Esophagus muscularis mucosa (tissue), 4 donors: Measurements from ENCODE around the gene TFPI2. TPM values are rescaled to one million over a fixed set of nuclear protein-coding genes. Genes with fewer than 3 reads are reported as not detected.

Source experiments
- DNase-seq: peaks from one replicate; pipeline ENCODE4 v3.0.0-alpha.2; 2017; ENCODE audit errors: extremely low spot score
- H3K27ac ChIP-seq, 4 donors: fragments of 200-600 bp; sonication (generic); replicated peaks in 1 of 4; 1 replicate in 3 of 4; 2 replicates in 1 of 4; pipeline ENCODE4 v1.5.1; 2016 to 2019; ENCODE audit warnings: mild to moderate bottlenecking in 1 of 4
- H3K27me3 ChIP-seq, 4 donors: fragments of 200-600 bp; sonication (generic); one replicate each; pipeline versions ENCODE4 v1.5.1 to v1.6.0; 2016 to 2019
- H3K36me3 ChIP-seq, 4 donors: fragments of 200-600 bp; sonication (generic); one replicate each; pipeline ENCODE4 v1.5.1; 2016 to 2019
- H3K4me1 ChIP-seq, 4 donors: fragments of 200-600 bp; sonication (generic); one replicate each; pipeline ENCODE4 v1.5.1; 2016 to 2019
- H3K4me3 ChIP-seq, 4 donors: fragments of 200-600 bp; sonication (generic); 1 replicate in 2 of 4; 2 replicates in 2 of 4; pipeline ENCODE4 v1.5.1; 2016 to 2019; ENCODE audit warnings: mild to moderate bottlenecking in 4 of 4, moderate library complexity in 1 of 4
- H3K9me3 ChIP-seq, 4 donors: fragments of 200-600 bp; sonication (generic); 1 replicate in 3 of 4; 2 replicates in 1 of 4; pipeline ENCODE4 v1.5.1; 2016 to 2019
- EP300 ChIP-seq: sonication (generic); formaldehyde crosslinking; IDR thresholded peaks from one replicate; pipeline ENCODE4 v1.6.1; 2017; ENCODE audit warnings: antibody characterized with exemption
- POLR2A ChIP-seq: fragments of 450-650 bp; IDR thresholded peaks from one replicate; pipeline ENCODE4 v1.6.1; 2017; ENCODE audit warnings: antibody characterized with exemption, moderate library complexity, mild to moderate bottlenecking, low read depth
- POLR2AphosphoS5 ChIP-seq, 2 donors: sonication (generic); formaldehyde crosslinking; IDR thresholded peaks; one replicate each; pipeline ENCODE4 v1.6.1; 2017; ENCODE audit warnings: antibody characterized with exemption in 2 of 2
- WGBS: methylation state at CpG from one replicate; pipeline ENCODE4 v1.1.5; 2018; 5-methylcytosine and 5-hydroxymethylcytosine counted together
- intact Hi-C: fragments of 100-400 bp; cut with DNase I; formaldehyde crosslinking; loops from one replicate; pipeline ENCODE4 v1.15.1; 2023
- total RNA-seq, 4 donors: library from RNA; depleted of rRNA; stranded (reverse); fragments of >200 nt; gene quantifications; one replicate each; pipeline versions ENCODE4 v1.1.0 to v1.2.1, GENCODE V29; 2016
- TF ChIP-seq, protein P1 (sequence below), 3 experiments: fragments of 200-600 bp in 2 of 3; fragments of 450-650 bp in 1 of 3; sonication (generic) in 2 of 3; IDR thresholded peaks; one replicate each; pipeline ENCODE4 v1.5.1; 2017 to 2019; ENCODE audit warnings: antibody characterized with exemption in 3 of 3, mild to moderate bottlenecking in 2 of 3, moderate library complexity in 1 of 3

Gene TFPI2
- total RNA-seq, 4 donors from 2014 or later, result 1.9 to 3.2 (median 2.3) TPM; not detected in 1

DNA sequence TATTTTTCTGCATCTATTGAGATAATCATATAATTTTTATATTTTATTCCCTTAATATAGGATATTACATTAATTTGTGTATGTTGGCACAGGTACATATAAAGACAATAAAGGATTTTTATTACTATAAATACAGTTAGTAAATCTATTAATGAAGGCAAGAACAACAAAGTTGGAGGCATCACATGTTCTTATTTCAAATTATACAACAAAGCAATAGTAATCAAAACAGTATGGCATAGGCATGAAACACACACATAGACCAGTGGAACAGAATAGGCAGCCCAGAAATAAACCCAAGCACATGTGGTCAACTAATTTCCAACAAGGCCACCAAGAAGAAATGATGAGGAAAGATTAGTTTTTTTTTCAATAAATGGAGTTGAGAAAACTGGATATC is 11.2 kb downstream of the TFPI2 start:
- TF ChIP-seq POLR2AphosphoS5 (IDR thresholded peaks at IDR 0.05) (no peak), EP300 (no peak), POLR2A (no peak)
- TF ChIP-seq, protein P1, sequence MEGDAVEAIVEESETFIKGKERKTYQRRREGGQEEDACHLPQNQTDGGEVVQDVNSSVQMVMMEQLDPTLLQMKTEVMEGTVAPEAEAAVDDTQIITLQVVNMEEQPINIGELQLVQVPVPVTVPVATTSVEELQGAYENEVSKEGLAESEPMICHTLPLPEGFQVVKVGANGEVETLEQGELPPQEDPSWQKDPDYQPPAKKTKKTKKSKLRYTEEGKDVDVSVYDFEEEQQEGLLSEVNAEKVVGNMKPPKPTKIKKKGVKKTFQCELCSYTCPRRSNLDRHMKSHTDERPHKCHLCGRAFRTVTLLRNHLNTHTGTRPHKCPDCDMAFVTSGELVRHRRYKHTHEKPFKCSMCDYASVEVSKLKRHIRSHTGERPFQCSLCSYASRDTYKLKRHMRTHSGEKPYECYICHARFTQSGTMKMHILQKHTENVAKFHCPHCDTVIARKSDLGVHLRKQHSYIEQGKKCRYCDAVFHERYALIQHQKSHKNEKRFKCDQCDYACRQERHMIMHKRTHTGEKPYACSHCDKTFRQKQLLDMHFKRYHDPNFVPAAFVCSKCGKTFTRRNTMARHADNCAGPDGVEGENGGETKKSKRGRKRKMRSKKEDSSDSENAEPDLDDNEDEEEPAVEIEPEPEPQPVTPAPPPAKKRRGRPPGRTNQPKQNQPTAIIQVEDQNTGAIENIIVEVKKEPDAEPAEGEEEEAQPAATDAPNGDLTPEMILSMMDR (IDR thresholded peaks at IDR 0.05), result no peak
- Histone ChIP-seq H3K9me3 (peaks cover 0 to 9% (median 2%) of the 10 kb centered on the region in 4 donors), H3K27me3 (no peaks in the 10 kb centered on the region), H3K27ac (no peak overlapping the region), H3K4me1 (no peaks in the 10 kb centered on the region), H3K4me3 (no peak overlapping the region), H3K36me3 (no peaks in the 10 kb centered on the region)
- intact Hi-C loops, result no loop called here
- no peak for DNase-seq

DNA sequence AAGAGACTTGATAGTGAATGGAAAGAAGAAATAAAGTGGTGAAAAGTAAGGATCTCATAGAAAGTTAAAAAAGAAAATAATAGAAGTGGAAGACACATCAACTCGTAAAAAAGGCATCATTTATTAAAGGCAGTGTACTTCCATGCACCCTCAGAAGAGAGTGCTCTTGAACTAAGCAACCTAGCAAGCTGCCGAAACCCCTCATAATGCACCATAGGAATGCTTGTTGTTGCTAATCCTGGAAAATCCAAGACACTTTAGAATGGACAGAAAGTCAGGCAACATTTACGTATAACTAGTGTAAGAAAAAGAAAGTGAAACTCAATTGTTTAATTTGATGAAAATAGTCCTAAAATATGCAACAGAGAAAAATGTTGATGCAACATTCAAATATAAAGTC is 12.8 kb downstream of the TFPI2 start:
- TF ChIP-seq EP300 (no peak), POLR2A (no peak), POLR2AphosphoS5 (IDR thresholded peaks at IDR 0.05) (no peak)
- TF ChIP-seq, protein P1 (IDR thresholded peaks at IDR 0.05), result no peak
- peaks cover 0 to 9% (median 2%) of the 10 kb centered on the region in 4 donors for H3K9me3 ChIP-seq
- intact Hi-C loops, result no loop called here
- no peaks in the 10 kb centered on the region for H3K27me3 ChIP-seq
- H3K27ac ChIP-seq, result no peak overlapping the region
- no peak for DNase-seq
- WGBS, result 85% methylated on average over 3 of the region's 3 CpGs
- no peak overlapping the region for H3K4me3 ChIP-seq
- H3K4me1 ChIP-seq, result no peaks in the 10 kb centered on the region
- H3K36me3 ChIP-seq, result no peaks in the 10 kb centered on the region

DNA sequence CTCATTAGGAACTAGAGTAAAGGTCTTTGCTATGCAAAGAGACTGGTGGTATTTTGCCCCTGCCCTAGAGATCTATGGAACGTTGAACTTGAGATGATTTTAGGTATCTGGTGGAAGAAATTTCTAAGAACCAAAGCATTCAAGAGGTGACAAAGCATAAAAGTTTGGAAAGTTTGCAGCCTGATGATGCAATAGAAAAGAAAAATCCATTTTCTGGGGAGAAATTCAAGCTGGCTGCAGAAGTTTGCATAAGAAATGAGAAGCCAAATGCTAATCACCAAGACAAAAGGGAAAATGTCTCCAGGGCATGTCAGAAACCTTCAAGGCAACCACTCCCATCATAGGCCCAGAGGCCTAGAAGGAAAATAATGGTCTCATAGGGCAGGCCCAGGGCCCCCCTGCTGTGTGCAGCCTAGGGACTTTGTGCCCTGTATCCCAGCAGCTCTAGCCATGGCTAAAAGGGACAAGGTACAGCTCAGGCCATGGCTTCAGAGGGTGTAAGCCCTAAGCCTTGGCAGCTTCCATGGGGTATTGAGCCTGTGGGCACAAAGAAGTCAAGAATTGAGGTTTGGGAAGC is 16.5 kb downstream of the TFPI2 start:
- 80% methylated on average over 1 of the region's 1 CpG for WGBS
- TF ChIP-seq EP300, result no peak
- TF ChIP-seq POLR2AphosphoS5 (IDR thresholded peaks at IDR 0.05), result no peak
- TF ChIP-seq, protein P1 (IDR thresholded peaks at IDR 0.05), result no peak
- no peak for TF ChIP-seq POLR2A
- DNase-seq, result no peak
- no peak overlapping the region for H3K4me3 ChIP-seq
- H3K27me3 ChIP-seq, result no peaks in the 10 kb centered on the region
- H3K4me1 ChIP-seq, result no peaks in the 10 kb centered on the region
- intact Hi-C loops, result no loop called here
- H3K36me3 ChIP-seq, result no peaks in the 10 kb centered on the region
- peaks cover 0 to 5% (median 0%) of the 10 kb centered on the region in 4 donors for H3K9me3 ChIP-seq
- no peak overlapping the region for H3K27ac ChIP-seq

DNA sequence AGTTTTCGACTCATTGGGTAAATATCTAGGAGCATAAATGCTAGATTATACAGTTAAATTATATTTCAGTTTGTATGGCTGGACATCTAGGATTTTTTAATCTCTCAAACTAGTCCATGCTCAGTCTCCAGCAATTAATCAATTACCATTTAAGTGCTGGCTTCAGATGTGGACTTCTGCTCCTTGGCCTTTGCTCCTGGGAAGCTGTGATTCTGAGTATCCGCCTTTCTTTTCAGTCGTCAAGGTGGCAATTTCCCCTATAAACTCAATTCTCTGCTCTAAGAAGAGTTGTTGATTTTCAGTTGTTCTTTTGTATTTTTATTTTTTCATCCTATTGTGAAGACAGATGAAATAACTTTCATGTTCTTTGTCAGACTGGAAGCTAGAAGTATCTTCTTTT is 23.7 kb downstream of the TFPI2 start:
- Histone ChIP-seq H3K4me3 (no peak overlapping the region), H3K27ac (no peak overlapping the region), H3K27me3 (no peaks in the 10 kb centered on the region), H3K4me1 (no peaks in the 10 kb centered on the region), H3K9me3 (no peaks in the 10 kb centered on the region), H3K36me3 (no peaks in the 10 kb centered on the region)
- TF ChIP-seq POLR2A (no peak), EP300 (no peak), POLR2AphosphoS5 (IDR thresholded peaks at IDR 0.05) (no peak)
- TF ChIP-seq, protein P1 (IDR thresholded peaks at IDR 0.05), result no peak
- 89% methylated on average over 3 of the region's 3 CpGs for WGBS
- no peak for DNase-seq
- intact Hi-C loops, result no loop called here

DNA sequence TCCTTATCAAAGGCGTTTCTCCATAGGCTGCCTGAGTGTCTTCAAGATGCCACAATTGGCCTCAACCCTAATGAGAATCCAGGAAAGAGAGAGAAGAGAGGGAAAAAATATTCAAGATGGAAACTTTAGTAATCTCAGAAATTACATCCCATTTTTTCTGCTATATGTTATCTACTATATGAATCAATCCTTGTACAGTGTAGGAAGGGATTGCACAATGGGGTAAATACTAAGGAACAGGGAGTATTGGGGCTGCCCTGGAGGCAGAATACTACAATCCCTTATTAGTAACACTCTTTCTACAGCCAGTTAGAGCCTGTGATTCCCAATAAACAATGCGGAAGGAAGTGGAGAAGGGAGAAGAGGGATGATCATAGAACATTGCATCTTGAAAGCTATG is 27.9 kb downstream of the TFPI2 start:
- no peaks in the 10 kb centered on the region for H3K4me1 ChIP-seq
- intact Hi-C loops, result no loop called here
- H3K27me3 ChIP-seq, result no peaks in the 10 kb centered on the region
- 87% methylated on average over 2 of the region's 2 CpGs for WGBS
- H3K4me3 ChIP-seq, result no peak overlapping the region
- no peak for DNase-seq
- no peaks in the 10 kb centered on the region for H3K36me3 ChIP-seq
- no peaks in the 10 kb centered on the region for H3K9me3 ChIP-seq
- no peak overlapping the region for H3K27ac ChIP-seq
- no peak for TF ChIP-seq POLR2A
- TF ChIP-seq POLR2AphosphoS5 (IDR thresholded peaks at IDR 0.05), result no peak
- no peak for TF ChIP-seq EP300
- TF ChIP-seq, protein P1 (IDR thresholded peaks at IDR 0.05), result no peak
